ENCODE data around the gene BAG1.

GRCh38 chr9:33245341-33245740 lies 19.2 kb downstream of the BAG1 start:
- TF ChIP-seq CTCF (IDR thresholded peaks at IDR 0.05) (no peak), POLR2A (IDR thresholded peaks at IDR 0.05) (no peak)

Data from esophagus squamous epithelium (tissue), 4 donors.